ENCODE results near the gene POLR3H.
A peak's percentile ranks its signal among the peaks of the same experiment; 100 is the strongest.
"Not testable (repeated sequence)": the region's sequence is repeated elsewhere in the genome, so short reads cannot be mapped to it uniquely, and the experiment has no call there.

POLR3H gene

GRCh38 chr22:41543854-41544670 lies at the start of gene POLR3H:
POLR3H (minus strand) TSS chr22:41544470; CDS start chr22:41544101, 369 bp downstream.
- peak; percentile 84 for DNase-seq

- DNase-seq, result not testable (repeated sequence)
Observed at GRCh38 chr22:41593336-41593960, 49.2 kb upstream of the POLR3H start.

GRCh38 chr22:41589391-41590241 lies 45.3 kb upstream of the POLR3H start, which contains the start of gene PMM1:
PMM1 (minus strand) TSS chr22:41589840; CDS start chr22:41589805, 35 bp downstream.
- peak; percentile 86 for DNase-seq

- no peak for DNase-seq
Observed at GRCh38 chr22:41587347-41587723, 43.1 kb upstream of the POLR3H start.

GRCh38 chr22:41585898-41586297 lies 41.6 kb upstream of the POLR3H start:
- DNase-seq, result no peak

- no peak for DNase-seq
Observed at GRCh38 chr22:41584881-41585280, 40.6 kb upstream of the POLR3H start.

- no peak for DNase-seq
Observed at GRCh38 chr22:41582694-41583093, 38.4 kb upstream of the POLR3H start.

GRCh38 chr22:41579997-41580355 lies 35.7 kb upstream of the POLR3H start:
- no peak for DNase-seq

GRCh38 chr22:41579297-41579996 lies 35.2 kb upstream of the POLR3H start:
- DNase-seq, result no peak

GRCh38 chr22:41578818-41579217 lies 34.5 kb upstream of the POLR3H start:
- no peak for DNase-seq

GRCh38 chr22:41578114-41578513 lies 33.8 kb upstream of the POLR3H start:
- no peak for DNase-seq

GRCh38 chr22:41576877-41577276 lies 32.6 kb upstream of the POLR3H start:
- no peak for DNase-seq

GRCh38 chr22:41575533-41575932 lies 31.3 kb upstream of the POLR3H start:
- DNase-seq, result no peak

- DNase-seq, result no peak
Observed at GRCh38 chr22:41574847-41575381, 30.6 kb upstream of the POLR3H start.

GRCh38 chr22:41573677-41574076 lies 29.4 kb upstream of the POLR3H start:
- DNase-seq, result no peak

GRCh38 chr22:41572305-41572704 lies 28.0 kb upstream of the POLR3H start:
- DNase-seq, result not testable (repeated sequence)

- DNase-seq, result no peak
Observed at GRCh38 chr22:41571786-41572185, 27.5 kb upstream of the POLR3H start.

GRCh38 chr22:41570221-41570620 lies 26.0 kb upstream of the POLR3H start:
- peak; percentile 27 for DNase-seq

GRCh38 chr22:41568811-41569210 lies 24.5 kb upstream of the POLR3H start:
- no peak for DNase-seq

- no peak for DNase-seq
Observed at GRCh38 chr22:41567512-41567768, 23.2 kb upstream of the POLR3H start.

- DNase-seq, result peak; percentile 52
Observed at GRCh38 chr22:41565403-41566054, 21.3 kb upstream of the POLR3H start.

GRCh38 chr22:41564563-41564962 lies 20.3 kb upstream of the POLR3H start:
- peak; percentile 9 for DNase-seq

All from NCI-H226 (cell line).